CD4-positive, alpha-beta T cell treated with Interleukin-15 for 4 hours (primary cell): ENCODE data around the gene OR6K6.

ENCODE experiments used
- DNase-seq: peaks from one replicate; pipeline ENCODE4 v3.0.0-alpha.2; 2020; ENCODE audit warnings: low spot score

The OR6K6 gene

GRCh38 chr1:158801396-158801795 lies 46.9 kb downstream of the OR6K6 start:
- DNase-seq: no peak

- DNase-seq: no peak
Measured at GRCh38 chr1:158803678-158804077, 49.2 kb downstream of the OR6K6 start.
